Measurements from ENCODE around the gene STARD7.

Gene STARD7

DNA sequence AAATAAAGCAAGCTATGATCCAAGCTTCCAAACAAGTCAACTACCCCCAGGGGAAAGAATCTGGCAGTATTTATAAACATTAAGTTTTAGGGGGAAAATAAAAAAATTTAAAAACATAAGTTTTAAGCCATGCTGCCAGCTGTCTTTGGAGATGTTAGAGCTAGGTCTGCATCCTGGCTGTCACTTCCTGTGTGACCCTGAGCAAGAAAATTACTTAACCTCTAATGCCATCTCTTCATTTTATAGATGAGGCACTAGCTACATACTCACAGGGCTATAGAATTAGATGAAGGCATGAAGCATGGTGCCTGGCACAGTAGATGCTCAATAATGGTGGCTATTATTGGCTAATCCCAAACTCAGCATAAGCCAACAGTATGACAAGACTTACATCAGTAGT is 28.1 kb downstream of the STARD7 start:
- no peak overlapping the region for H2AFZ ChIP-seq
- no peak overlapping the region for H3K4me2 ChIP-seq (ENCODE audit: low read length)
- no peaks in the 10 kb centered on the region for H3K9me3 ChIP-seq (ENCODE audit: control insufficient read depth, low read length)
- no peak overlapping the region for H3K9ac ChIP-seq
- no peaks in the 10 kb centered on the region for H3K79me2 ChIP-seq
- H3K4me3 ChIP-seq (ENCODE audit: low read depth, low read length) = no peak overlapping the region
- H3K27ac ChIP-seq = no peak overlapping the region
- H3K4me1 ChIP-seq = no peaks in the 10 kb centered on the region
- no peaks in the 10 kb centered on the region for H3K36me3 ChIP-seq (ENCODE audit: control insufficient read depth, insufficient read depth, low read length)
- no peaks in the 10 kb centered on the region for H3K27me3 ChIP-seq (ENCODE audit: control insufficient read depth, insufficient read depth, low read length)
- TF ChIP-seq, protein P1, sequence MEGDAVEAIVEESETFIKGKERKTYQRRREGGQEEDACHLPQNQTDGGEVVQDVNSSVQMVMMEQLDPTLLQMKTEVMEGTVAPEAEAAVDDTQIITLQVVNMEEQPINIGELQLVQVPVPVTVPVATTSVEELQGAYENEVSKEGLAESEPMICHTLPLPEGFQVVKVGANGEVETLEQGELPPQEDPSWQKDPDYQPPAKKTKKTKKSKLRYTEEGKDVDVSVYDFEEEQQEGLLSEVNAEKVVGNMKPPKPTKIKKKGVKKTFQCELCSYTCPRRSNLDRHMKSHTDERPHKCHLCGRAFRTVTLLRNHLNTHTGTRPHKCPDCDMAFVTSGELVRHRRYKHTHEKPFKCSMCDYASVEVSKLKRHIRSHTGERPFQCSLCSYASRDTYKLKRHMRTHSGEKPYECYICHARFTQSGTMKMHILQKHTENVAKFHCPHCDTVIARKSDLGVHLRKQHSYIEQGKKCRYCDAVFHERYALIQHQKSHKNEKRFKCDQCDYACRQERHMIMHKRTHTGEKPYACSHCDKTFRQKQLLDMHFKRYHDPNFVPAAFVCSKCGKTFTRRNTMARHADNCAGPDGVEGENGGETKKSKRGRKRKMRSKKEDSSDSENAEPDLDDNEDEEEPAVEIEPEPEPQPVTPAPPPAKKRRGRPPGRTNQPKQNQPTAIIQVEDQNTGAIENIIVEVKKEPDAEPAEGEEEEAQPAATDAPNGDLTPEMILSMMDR (IDR thresholded peaks at IDR 0.05) = no peak

DNA sequence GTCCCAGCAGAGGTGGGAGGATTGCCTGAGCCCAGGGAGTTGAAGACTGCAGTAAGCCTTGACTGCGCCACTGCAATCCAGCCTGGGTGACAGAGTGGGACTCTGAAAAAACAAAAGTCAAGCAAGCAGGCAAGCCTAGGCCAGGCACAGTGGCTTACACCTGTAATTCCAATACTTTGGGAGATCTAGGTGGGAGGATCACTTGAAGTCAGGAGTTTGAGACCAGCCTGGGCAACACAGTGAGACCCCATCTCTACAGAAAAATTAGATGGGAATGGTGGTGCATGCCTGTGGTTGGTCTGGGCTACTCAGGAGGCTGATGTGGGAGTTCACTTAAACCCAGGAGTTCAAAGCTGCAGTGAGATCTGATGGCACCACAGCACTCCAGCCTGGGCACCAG is 28.6 kb downstream of the STARD7 start:
- no peak overlapping the region for H3K9ac ChIP-seq
- no peak overlapping the region for H2AFZ ChIP-seq
- no peaks in the 10 kb centered on the region for H3K27me3 ChIP-seq (ENCODE audit: control insufficient read depth, insufficient read depth, low read length)
- H3K9me3 ChIP-seq (ENCODE audit: control insufficient read depth, low read length) = no peaks in the 10 kb centered on the region
- no peaks in the 10 kb centered on the region for H3K79me2 ChIP-seq
- H3K4me3 ChIP-seq (ENCODE audit: low read depth, low read length) = no peak overlapping the region
- H3K4me2 ChIP-seq (ENCODE audit: low read length) = no peak overlapping the region
- no peaks in the 10 kb centered on the region for H3K36me3 ChIP-seq (ENCODE audit: control insufficient read depth, insufficient read depth, low read length)
- TF ChIP-seq, protein P1 (IDR thresholded peaks at IDR 0.05) = no peak
- H3K27ac ChIP-seq = no peak overlapping the region
- no peaks in the 10 kb centered on the region for H3K4me1 ChIP-seq

DNA sequence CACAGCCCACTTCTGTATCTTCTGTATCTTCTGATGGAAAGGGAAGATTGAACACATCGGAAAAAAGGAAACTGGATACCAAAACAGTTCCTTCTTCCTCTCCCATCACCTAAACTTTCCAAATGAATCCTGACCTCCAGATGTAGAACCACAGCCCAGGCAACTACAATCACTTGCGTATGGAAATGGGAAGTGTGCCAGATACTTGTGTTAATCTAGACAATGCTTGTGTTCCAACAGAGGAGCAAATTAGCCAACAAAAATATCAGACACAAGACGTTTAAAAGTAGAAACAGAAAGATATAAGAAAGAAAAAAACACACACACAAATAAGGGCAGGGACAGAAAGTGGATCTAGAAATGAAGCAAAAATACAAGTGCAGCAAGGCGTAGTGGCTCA is 32.0 kb downstream of the STARD7 start:
- no peaks in the 10 kb centered on the region for H3K36me3 ChIP-seq (ENCODE audit: control insufficient read depth, insufficient read depth, low read length)
- no peaks in the 10 kb centered on the region for H3K79me2 ChIP-seq
- H3K27me3 ChIP-seq (ENCODE audit: control insufficient read depth, insufficient read depth, low read length) = no peaks in the 10 kb centered on the region
- no peaks in the 10 kb centered on the region for H3K4me1 ChIP-seq
- no peak overlapping the region for H3K27ac ChIP-seq
- no peak overlapping the region for H2AFZ ChIP-seq
- H3K4me2 ChIP-seq (ENCODE audit: low read length) = no peak overlapping the region
- no peaks in the 10 kb centered on the region for H3K9me3 ChIP-seq (ENCODE audit: control insufficient read depth, low read length)
- TF ChIP-seq, protein P1 (IDR thresholded peaks at IDR 0.05) = no peak
- no peak overlapping the region for H3K4me3 ChIP-seq (ENCODE audit: low read depth, low read length)
- no peak overlapping the region for H3K9ac ChIP-seq

DNA sequence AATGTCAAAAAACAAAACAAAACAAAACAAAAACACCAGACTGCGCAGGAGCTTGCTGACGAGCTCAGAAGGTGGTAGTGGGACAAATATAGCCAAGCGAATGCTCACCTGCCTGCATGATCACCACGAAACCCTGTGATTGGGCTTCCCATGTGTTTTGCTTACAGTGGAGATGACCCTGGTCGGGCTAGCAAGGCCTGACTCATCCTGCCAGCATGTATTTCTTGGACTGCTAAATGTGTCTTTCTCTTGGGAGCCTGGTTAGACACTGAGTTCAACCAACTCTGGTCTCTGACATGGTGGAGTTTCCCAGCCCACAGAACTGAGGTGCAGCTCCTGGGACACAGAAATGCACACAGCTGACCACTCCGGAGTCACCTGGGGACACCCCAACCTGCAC is 32.7 kb downstream of the STARD7 start:
- H3K27me3 ChIP-seq (ENCODE audit: control insufficient read depth, insufficient read depth, low read length) = no peaks in the 10 kb centered on the region
- no peaks in the 10 kb centered on the region for H3K9me3 ChIP-seq (ENCODE audit: control insufficient read depth, low read length)
- H3K9ac ChIP-seq = no peak overlapping the region

More for the DNA sequence above, 32.7 kb downstream of the STARD7 start:
- Histone ChIP-seq H3K27ac (peak overlapping the region; percentile 38), H2AFZ (peak overlapping the region; percentile 39), H3K79me2 (no peaks in the 10 kb centered on the region), H3K36me3 (ENCODE audit: control insufficient read depth, insufficient read depth, low read length) (no peaks in the 10 kb centered on the region), H3K4me2 (ENCODE audit: low read length) (no peak overlapping the region), H3K4me1 (no peaks in the 10 kb centered on the region), H3K4me3 (ENCODE audit: low read depth, low read length) (no peak overlapping the region)
- TF ChIP-seq, protein P1 (IDR thresholded peaks at IDR 0.05) = no peak

Data from parathyroid adenoma (tissue), 2 donors.